Calu3 (cell line): ENCODE data around the gene SPACA7. TPM values are rescaled to one million over a fixed set of nuclear protein-coding genes. Genes with fewer than 3 reads are reported as not detected.

ENCODE experiments used
- BruUV-seq: library from RNA; stranded (reverse); fragments of 400-500 nt; replicated peaks from 2 replicates; lab custom pipeline; 2021; lab: Mats Ljungman, UMichigan
- CTCF ChIA-PET: fragments of 300-600 bp; sonication (Branson Sonifier 250); formaldehyde crosslinking; loops from one replicate; lab custom pipeline; 2022; ENCODE audit warnings: antibody characterized with exemption; lab: Charles Lee
- DNase-seq: peaks from one replicate; pipeline ENCODE4 v3.0.0; 2022
- H3K27ac Mint-ChIP-seq: one replicate; pipeline ENCODE4 v1.8.0; 2022; ENCODE audit warnings: mixed read lengths; ENCODE audit not compliant: unreplicated experiment
- H3K27me3 Mint-ChIP-seq: one replicate; pipeline ENCODE4 v1.8.0; 2022; ENCODE audit warnings: mixed read lengths; ENCODE audit not compliant: unreplicated experiment
- H3K36me3 Mint-ChIP-seq: one replicate; pipeline ENCODE4 v1.8.0; 2022; ENCODE audit warnings: mild to moderate bottlenecking, moderate library complexity, mixed read lengths; ENCODE audit not compliant: insufficient read depth, unreplicated experiment
- H3K4me1 Mint-ChIP-seq: one replicate; pipeline ENCODE4 v1.8.0; 2022; ENCODE audit warnings: mild to moderate bottlenecking, low read depth, mixed read lengths; ENCODE audit not compliant: unreplicated experiment
- H3K4me3 Mint-ChIP-seq: one replicate; pipeline ENCODE4 v1.8.0; 2022; ENCODE audit warnings: mild to moderate bottlenecking, low read depth, moderate library complexity, mixed read lengths; ENCODE audit not compliant: unreplicated experiment
- H3K9me3 Mint-ChIP-seq: one replicate; pipeline ENCODE4 v1.8.0; 2022; ENCODE audit warnings: low read depth, mixed read lengths; ENCODE audit not compliant: unreplicated experiment
- CTCF ChIP-seq: fragments of 200-600 bp; IDR thresholded peaks from one replicate; pipeline ENCODE4 v1.8.0; 2022; ENCODE audit warnings: antibody characterized with exemption; ENCODE audit not compliant: unreplicated experiment
- intact Hi-C: fragments of 100-400 bp; cut with micrococcal nuclease; formaldehyde crosslinking; loops from one replicate; pipeline ENCODE4 v1.10.0; 2022; ENCODE audit not compliant: unreplicated experiment
- total RNA-seq: library from RNA; stranded (reverse); gene quantifications from 2 replicates; pipeline ENCODE4 v1.2.3, GENCODE V29; 2022

Gene SPACA7
- total RNA-seq, 1 experiment from 2014 or later = not detected

DNA sequence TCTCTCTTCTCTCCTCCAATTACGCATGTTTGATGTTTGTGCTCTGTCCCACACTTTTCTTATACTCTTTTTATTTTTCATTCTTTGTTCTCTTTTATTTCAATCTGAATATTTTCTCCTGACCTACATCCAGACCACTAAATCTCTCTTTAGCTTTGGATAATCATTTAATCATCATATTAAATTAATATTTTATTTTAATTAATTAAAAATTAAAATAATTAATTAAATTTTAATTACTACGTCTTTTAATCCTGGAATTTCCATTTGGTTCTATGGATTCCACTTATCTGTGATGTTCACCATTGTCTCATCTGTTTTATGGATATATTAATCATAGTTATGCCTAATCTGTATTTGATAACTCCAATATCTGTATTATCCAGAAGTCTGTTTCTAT lies 62.4 kb downstream of the SPACA7 start:
- peaks cover 27% of the 10 kb centered on the region for H3K27me3 Mint-ChIP-seq
- no peak for TF ChIP-seq CTCF
- DNase-seq = no peak
- H3K4me3 Mint-ChIP-seq = no peak overlapping the region
- H3K4me1 Mint-ChIP-seq = no peaks in the 10 kb centered on the region
- intact Hi-C loops = no loop called here
- H3K27ac Mint-ChIP-seq = no peak overlapping the region
- CTCF ChIA-PET = interaction anchor here (0.6 kb wide), 1 partner anchor 907 kb away, joined by 3 read pairs; no protein-coding TSS in a partner anchor
- no TSS peak for BruUV-seq
- H3K36me3 Mint-ChIP-seq = no peaks in the 10 kb centered on the region
- peaks cover 2% of the 10 kb centered on the region for H3K9me3 Mint-ChIP-seq

DNA sequence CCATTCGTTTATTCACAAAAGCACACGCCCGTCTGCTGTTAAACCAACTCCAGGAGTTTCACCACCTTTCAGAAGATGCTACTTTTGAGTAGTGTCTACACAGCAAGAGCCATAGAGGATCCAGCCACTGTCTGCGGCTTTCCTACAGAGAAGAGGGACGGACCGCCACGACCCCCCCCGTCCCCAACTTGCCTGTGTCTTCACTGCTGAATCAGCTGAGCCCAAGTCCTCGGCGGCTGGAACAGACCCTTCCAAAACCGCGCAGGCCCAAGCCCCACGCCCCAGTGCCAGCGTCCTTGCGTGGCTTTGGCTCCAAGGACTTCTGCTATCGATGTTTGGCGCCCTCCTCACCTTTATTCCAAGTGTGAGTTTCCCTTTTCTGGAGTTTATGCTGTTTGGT lies 65.1 kb downstream of the SPACA7 start:
- DNase-seq = no peak
- Mint-ChIP-seq H3K9me3 (peaks cover 2% of the 10 kb centered on the region), H3K27me3 (peaks cover 27% of the 10 kb centered on the region), H3K4me1 (no peaks in the 10 kb centered on the region), H3K36me3 (no peaks in the 10 kb centered on the region), H3K4me3 (no peak overlapping the region), H3K27ac (no peak overlapping the region)
- CTCF ChIA-PET = no interaction called here
- intact Hi-C loops = no loop called here
- no peak for TF ChIP-seq CTCF
- BruUV-seq = no TSS peak

DNA sequence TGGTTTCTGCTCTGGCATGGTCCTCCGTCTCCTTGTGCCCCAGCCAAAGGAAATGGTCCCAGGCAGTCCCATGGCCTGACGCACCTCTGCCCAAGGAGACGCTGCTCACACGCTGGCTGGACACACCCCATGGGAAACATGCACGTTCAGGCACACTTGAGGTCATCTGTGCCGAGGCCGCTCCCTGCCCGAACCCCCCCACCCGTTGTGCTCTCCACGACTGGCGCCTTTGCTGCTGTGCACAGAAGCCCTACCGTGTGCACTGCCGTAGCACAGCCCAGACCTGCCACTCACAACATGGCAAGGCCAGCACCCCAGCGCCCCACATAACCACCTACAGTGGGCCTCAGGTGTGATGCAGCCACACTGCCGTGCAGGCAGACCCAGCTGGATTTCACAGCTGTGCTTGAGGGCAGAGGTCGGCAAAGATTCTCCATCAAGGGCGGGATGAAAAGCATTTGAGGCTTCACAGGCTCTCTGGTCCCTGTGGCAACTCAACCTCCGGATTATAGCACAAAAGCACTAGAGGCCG lies 65.7 kb downstream of the SPACA7 start:
- intact Hi-C loops = no loop called here
- no peak for TF ChIP-seq CTCF
- H3K27me3 Mint-ChIP-seq = peaks cover 30% of the 10 kb centered on the region
- H3K36me3 Mint-ChIP-seq = no peaks in the 10 kb centered on the region
- no peak overlapping the region for H3K27ac Mint-ChIP-seq
- CTCF ChIA-PET = no interaction called here
- BruUV-seq = no TSS peak
- no peaks in the 10 kb centered on the region for H3K4me1 Mint-ChIP-seq
- no peak overlapping the region for H3K4me3 Mint-ChIP-seq
- H3K9me3 Mint-ChIP-seq = peaks cover 2% of the 10 kb centered on the region
- DNase-seq = no peak

GRCh38 chr13:112442483-112443090 lies 66.4 kb downstream of the SPACA7 start:
- Mint-ChIP-seq H3K27me3 (peaks cover 38% of the 10 kb centered on the region), H3K9me3 (peaks cover 2% of the 10 kb centered on the region), H3K4me1 (no peaks in the 10 kb centered on the region), H3K36me3 (no peaks in the 10 kb centered on the region), H3K27ac (no peak overlapping the region), H3K4me3 (no peak overlapping the region)
- no TSS peak for BruUV-seq
- no peak for TF ChIP-seq CTCF
- intact Hi-C loops = no loop called here
- CTCF ChIA-PET = interaction anchor here (0.7 kb wide), 1 partner anchor 227 kb away, joined by 3 read pairs; no protein-coding TSS in a partner anchor
- no peak for DNase-seq
